HepG2 (cell line): ENCODE measurements around the gene MYH9. TPM values are rescaled to one million over a fixed set of nuclear protein-coding genes. Genes with fewer than 3 reads are reported as not detected.

Experiments used
- HNF4G ChIP-seq, 2 experiments: sonication (generic) in 1 of 2; formaldehyde crosslinking in 1 of 2; IDR thresholded peaks; 2 replicates each; pipeline versions ENCODE4 v1.4.0 to v1.6.1; 2011 to 2020; ENCODE audit warnings: borderline replicate concordance in 2 of 2, low read depth in 2 of 2, mild to moderate bottlenecking in 2 of 2, low read length in 1 of 2, missing genetic modification reagents in 1 of 2, moderate library complexity in 1 of 2
- JUN ChIP-seq: sonication (generic); formaldehyde crosslinking; IDR thresholded peaks from 2 replicates; pipeline ENCODE4 v1.4.0; 2020; ENCODE audit warnings: mild to moderate bottlenecking, missing genetic modification reagents
- NR2F1 ChIP-seq, 2 experiments: fragments of 450-650 bp in 1 of 2; formaldehyde crosslinking in 1 of 2; IDR thresholded peaks; 2 replicates each; pipeline versions ENCODE4 v1.5.0 to v1.6.1; 2016 to 2020; ENCODE audit warnings: mild to moderate bottlenecking in 1 of 2, missing compliant biosample characterization in 1 of 2, missing genetic modification reagents in 1 of 2, moderate library complexity in 1 of 2
- RFXANK ChIP-seq: IDR thresholded peaks from 2 replicates; pipeline ENCODE4 v1.6.1; 2016
- TOPORS ChIP-seq: sonication (generic); formaldehyde crosslinking; IDR thresholded peaks from 2 replicates; pipeline ENCODE4 v1.8.0; 2023; ENCODE audit warnings: mild to moderate bottlenecking, missing genetic modification reagents
- ZNF232 ChIP-seq: sonication (generic); formaldehyde crosslinking; IDR thresholded peaks from 2 replicates; pipeline ENCODE4 v1.4.0; 2020; ENCODE audit warnings: missing genetic modification reagents, borderline replicate concordance
- ZNF274 ChIP-seq: sonication (generic); formaldehyde crosslinking; IDR thresholded peaks from 2 replicates; pipeline ENCODE4 v1.5.1; 2020; ENCODE audit warnings: mild to moderate bottlenecking, missing genetic modification reagents
- ZNF780A ChIP-seq: sonication (generic); formaldehyde crosslinking; IDR thresholded peaks from 2 replicates; pipeline ENCODE4 v1.8.0; 2022; ENCODE audit warnings: mild to moderate bottlenecking, missing genetic modification reagents, moderate library complexity
- polyA plus RNA-seq, 8 experiments: library from polyadenylated mRNA; depleted of rRNA in 3 of 8; stranded (reverse) in 7 of 8; unstranded in 1 of 8; fragments of >200 nt; fragmentation: Illumina TruSeq in 4 of 8; extraction: Trizol in 4 of 8; gene quantifications; 2 replicates each; pipeline versions ENCODE4 v1.2.1 to v1.2.3, GENCODE V29; 2011 to 2016; ENCODE audit warnings: low read depth in 4 of 8, missing spikeins in 1 of 8, mixed read lengths in 1 of 8; ENCODE audit not compliant: insufficient read depth in 1 of 8
- total RNA-seq, 5 experiments: library from RNA; depleted of rRNA; stranded (reverse); fragments of >200 nt; fragmentation: Illumina TruSeq; extraction: Trizol; gene quantifications; 2 replicates each; pipeline ENCODE4 v1.2.3, GENCODE V29; 2016; ENCODE audit warnings: low read depth in 1 of 5
- TF ChIP-seq, protein P1 (sequence below): sonication (generic); formaldehyde crosslinking; conservative IDR thresholded peaks from 2 replicates; pipeline ENCODE4 v1.8.0; 2022; ENCODE audit warnings: mild to moderate bottlenecking, moderate library complexity, missing genetic modification reagents
- TF ChIP-seq, protein P2 (sequence below): sonication (generic); formaldehyde crosslinking; IDR thresholded peaks from 2 replicates; pipeline ENCODE4 v1.5.1; 2020; ENCODE audit warnings: mild to moderate bottlenecking, missing genetic modification reagents, borderline replicate concordance
- TF ChIP-seq, protein P3 (sequence below): sonication (generic); formaldehyde crosslinking; IDR thresholded peaks from 2 replicates; pipeline ENCODE4 v1.5.0; 2020; ENCODE audit warnings: missing genetic modification reagents
- TF ChIP-seq, protein P4 (sequence below): sonication (generic); formaldehyde crosslinking; IDR thresholded peaks from 2 replicates; pipeline ENCODE4 v1.5.0; 2020; ENCODE audit warnings: missing genetic modification reagents
- TF ChIP-seq, protein P5 (sequence below): fragments of 450-650 bp; IDR thresholded peaks from 2 replicates; pipeline ENCODE4 v1.6.1; 2016
- TF ChIP-seq, protein P6 (sequence below): sonication (generic); formaldehyde crosslinking; IDR thresholded peaks from 2 replicates; pipeline ENCODE4 v1.5.1; 2020; ENCODE audit warnings: missing genetic modification reagents, mild to moderate bottlenecking, borderline replicate concordance

MYH9 gene
- total and polyA plus RNA-seq, 2 of the 13 experiments (the other 11 are each of a cell fraction or from before 2014, with no cell fraction given), result 50.7 to 98.5 TPM

DNA sequence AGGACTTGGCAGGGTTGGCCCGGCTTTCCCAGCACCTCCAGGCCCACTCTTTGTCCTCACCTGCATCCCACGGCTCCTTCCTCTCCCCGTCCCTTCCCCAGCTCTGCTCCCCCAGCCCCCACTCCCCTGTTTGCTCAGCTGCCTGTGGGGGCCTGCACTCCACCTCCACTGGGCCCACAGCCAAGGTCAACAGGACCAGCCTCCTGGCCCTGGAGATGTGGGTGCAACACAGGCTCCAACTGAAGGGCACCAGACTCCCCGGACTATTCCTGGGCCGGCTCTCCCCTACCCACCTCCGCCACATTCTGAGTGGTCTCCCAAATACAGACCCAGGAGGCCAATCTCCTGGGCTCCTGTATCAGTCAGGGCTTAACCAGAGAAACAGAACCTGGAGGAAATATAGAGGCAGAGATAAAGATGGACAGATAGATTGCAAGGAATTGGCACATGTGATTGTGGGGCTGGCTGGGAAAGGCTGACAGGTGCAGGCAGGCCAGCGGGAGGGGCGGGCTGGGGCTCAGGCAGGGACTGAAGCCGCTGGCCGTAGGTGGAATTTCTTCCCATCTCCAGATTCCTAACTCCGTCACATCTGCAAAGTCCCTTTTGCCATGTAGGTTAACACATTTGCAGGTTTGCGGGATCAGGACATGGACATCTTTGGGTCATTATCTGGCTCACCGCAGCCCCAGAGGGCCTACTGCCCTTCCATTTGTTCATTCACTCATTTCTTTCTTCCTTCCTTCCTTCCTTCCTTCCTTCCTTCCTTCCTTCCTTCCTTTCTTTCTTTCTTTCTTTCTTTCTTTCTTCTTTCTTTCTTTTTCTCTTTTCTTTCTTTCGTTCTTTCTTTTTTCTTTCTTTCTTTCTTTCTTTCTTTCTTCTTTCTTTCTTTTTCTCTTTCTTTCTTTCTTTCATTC, 45.8 kb upstream of the MYH9 start (continued):
- TF ChIP-seq HNF4G (IDR thresholded peaks at IDR 0.05; ENCODE audit: borderline replicate concordance, low read depth, low read length) (peak; percentile 49), HNF4G (CRISPR knock-in tag; IDR thresholded peaks at IDR 0.05; ENCODE audit: borderline replicate concordance, low read depth) (peak; percentile 45; the same call in 1 of the 2 replicates), TOPORS (CRISPR knock-in tag) (0 out of 2 replicates have a peak, but pooled peaks have one; percentile 47), JUN (CRISPR knock-in tag) (peak; percentile 40; the same call in 1 of the 2 replicates), ZNF780A (CRISPR knock-in tag) (no peak), NR2F1 (CRISPR knock-in tag; IDR thresholded peaks at IDR 0.05) (peak in 1 of 2 experiments; percentile 72; a peak in 3 of 4 replicates), RFXANK (CRISPR knock-in tag) (no peak), ZNF232 (CRISPR knock-in tag) (no peak), ZNF274 (CRISPR knock-in tag) (no peak)
- TF ChIP-seq, protein P1, sequence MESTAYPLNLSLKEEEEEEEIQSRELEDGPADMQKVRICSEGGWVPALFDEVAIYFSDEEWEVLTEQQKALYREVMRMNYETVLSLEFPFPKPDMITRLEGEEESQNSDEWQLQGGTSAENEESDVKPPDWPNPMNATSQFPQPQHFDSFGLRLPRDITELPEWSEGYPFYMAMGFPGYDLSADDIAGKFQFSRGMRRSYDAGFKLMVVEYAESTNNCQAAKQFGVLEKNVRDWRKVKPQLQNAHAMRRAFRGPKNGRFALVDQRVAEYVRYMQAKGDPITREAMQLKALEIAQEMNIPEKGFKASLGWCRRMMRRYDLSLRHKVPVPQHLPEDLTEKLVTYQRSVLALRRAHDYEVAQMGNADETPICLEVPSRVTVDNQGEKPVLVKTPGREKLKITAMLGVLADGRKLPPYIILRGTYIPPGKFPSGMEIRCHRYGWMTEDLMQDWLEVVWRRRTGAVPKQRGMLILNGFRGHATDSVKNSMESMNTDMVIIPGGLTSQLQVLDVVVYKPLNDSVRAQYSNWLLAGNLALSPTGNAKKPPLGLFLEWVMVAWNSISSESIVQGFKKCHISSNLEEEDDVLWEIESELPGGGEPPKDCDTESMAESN, result peak; percentile 74
- TF ChIP-seq, protein P2, sequence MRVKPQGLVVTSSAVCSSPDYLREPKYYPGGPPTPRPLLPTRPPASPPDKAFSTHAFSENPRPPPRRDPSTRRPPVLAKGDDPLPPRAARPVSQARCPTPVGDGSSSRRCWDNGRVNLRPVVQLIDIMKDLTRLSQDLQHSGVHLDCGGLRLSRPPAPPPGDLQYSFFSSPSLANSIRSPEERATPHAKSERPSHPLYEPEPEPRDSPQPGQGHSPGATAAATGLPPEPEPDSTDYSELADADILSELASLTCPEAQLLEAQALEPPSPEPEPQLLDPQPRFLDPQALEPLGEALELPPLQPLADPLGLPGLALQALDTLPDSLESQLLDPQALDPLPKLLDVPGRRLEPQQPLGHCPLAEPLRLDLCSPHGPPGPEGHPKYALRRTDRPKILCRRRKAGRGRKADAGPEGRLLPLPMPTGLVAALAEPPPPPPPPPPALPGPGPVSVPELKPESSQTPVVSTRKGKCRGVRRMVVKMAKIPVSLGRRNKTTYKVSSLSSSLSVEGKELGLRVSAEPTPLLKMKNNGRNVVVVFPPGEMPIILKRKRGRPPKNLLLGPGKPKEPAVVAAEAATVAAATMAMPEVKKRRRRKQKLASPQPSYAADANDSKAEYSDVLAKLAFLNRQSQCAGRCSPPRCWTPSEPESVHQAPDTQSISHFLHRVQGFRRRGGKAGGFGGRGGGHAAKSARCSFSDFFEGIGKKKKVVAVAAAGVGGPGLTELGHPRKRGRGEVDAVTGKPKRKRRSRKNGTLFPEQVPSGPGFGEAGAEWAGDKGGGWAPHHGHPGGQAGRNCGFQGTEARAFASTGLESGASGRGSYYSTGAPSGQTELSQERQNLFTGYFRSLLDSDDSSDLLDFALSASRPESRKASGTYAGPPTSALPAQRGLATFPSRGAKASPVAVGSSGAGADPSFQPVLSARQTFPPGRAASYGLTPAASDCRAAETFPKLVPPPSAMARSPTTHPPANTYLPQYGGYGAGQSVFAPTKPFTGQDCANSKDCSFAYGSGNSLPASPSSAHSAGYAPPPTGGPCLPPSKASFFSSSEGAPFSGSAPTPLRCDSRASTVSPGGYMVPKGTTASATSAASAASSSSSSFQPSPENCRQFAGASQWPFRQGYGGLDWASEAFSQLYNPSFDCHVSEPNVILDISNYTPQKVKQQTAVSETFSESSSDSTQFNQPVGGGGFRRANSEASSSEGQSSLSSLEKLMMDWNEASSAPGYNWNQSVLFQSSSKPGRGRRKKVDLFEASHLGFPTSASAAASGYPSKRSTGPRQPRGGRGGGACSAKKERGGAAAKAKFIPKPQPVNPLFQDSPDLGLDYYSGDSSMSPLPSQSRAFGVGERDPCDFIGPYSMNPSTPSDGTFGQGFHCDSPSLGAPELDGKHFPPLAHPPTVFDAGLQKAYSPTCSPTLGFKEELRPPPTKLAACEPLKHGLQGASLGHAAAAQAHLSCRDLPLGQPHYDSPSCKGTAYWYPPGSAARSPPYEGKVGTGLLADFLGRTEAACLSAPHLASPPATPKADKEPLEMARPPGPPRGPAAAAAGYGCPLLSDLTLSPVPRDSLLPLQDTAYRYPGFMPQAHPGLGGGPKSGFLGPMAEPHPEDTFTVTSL (CRISPR knock-in tag), result 0 out of 2 replicates have a peak, but pooled peaks have one; percentile 60
- TF ChIP-seq, protein P3, sequence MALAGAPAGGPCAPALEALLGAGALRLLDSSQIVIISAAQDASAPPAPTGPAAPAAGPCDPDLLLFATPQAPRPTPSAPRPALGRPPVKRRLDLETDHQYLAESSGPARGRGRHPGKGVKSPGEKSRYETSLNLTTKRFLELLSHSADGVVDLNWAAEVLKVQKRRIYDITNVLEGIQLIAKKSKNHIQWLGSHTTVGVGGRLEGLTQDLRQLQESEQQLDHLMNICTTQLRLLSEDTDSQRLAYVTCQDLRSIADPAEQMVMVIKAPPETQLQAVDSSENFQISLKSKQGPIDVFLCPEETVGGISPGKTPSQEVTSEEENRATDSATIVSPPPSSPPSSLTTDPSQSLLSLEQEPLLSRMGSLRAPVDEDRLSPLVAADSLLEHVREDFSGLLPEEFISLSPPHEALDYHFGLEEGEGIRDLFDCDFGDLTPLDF (CRISPR knock-in tag), result no peak
- TF ChIP-seq, protein P4, sequence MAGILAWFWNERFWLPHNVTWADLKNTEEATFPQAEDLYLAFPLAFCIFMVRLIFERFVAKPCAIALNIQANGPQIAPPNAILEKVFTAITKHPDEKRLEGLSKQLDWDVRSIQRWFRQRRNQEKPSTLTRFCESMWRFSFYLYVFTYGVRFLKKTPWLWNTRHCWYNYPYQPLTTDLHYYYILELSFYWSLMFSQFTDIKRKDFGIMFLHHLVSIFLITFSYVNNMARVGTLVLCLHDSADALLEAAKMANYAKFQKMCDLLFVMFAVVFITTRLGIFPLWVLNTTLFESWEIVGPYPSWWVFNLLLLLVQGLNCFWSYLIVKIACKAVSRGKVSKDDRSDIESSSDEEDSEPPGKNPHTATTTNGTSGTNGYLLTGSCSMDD (CRISPR knock-in tag), result no peak
- TF ChIP-seq, protein P5, sequence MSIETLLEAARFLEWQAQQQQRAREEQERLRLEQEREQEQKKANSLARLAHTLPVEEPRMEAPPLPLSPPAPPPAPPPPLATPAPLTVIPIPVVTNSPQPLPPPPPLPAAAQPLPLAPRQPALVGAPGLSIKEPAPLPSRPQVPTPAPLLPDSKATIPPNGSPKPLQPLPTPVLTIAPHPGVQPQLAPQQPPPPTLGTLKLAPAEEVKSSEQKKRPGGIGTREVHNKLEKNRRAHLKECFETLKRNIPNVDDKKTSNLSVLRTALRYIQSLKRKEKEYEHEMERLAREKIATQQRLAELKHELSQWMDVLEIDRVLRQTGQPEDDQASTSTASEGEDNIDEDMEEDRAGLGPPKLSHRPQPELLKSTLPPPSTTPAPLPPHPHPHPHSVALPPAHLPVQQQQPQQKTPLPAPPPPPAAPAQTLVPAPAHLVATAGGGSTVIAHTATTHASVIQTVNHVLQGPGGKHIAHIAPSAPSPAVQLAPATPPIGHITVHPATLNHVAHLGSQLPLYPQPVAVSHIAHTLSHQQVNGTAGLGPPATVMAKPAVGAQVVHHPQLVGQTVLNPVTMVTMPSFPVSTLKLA, result no peak
- TF ChIP-seq, protein P6, sequence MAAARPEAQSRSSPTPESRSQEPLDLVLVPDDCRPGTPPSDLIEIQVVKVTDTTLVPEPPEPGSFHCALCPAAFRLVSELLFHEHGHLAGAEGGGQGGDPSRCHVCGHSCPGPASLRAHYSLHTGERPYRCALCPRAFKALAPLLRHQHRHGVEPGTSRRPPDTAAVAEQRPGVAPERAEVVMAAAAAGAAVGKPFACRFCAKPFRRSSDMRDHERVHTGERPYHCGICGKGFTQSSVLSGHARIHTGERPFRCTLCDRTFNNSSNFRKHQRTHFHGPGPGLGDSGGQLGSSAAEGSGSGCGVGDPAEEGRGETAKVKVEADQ, result no peak
